Brain microvascular endothelial cell (primary cell): ENCODE results near the gene AURKA.

ENCODE experiments used
- DNase-seq: peaks from one replicate; pipeline ENCODE4 v3.0.0-alpha.2; 2020
- H3K27ac ChIP-seq: fragments of 250-450 bp; sonication (Bioruptor Pico); 2 replicates; pipeline ENCODE4 v1.5.1; 2020; ENCODE audit warnings: mild to moderate bottlenecking, moderate library complexity
- H3K27me3 ChIP-seq: fragments of 250-450 bp; sonication (Bioruptor Pico); replicated peaks from 2 replicates; pipeline ENCODE4 v1.5.1; 2020; ENCODE audit warnings: mild to moderate bottlenecking
- H3K36me3 ChIP-seq: fragments of 250-450 bp; sonication (Bioruptor Pico); replicated peaks from 2 replicates; pipeline ENCODE4 v1.5.1; 2020; ENCODE audit warnings: mild to moderate bottlenecking
- H3K4me3 ChIP-seq: 2 replicates; pipeline ENCODE4 v1.5.1; 2011; ENCODE audit warnings: low read depth, mild to moderate bottlenecking, control low read depth, low read length, moderate library complexity
- CTCF ChIP-seq: IDR thresholded peaks from 2 replicates; pipeline ENCODE4 v1.5.1; 2011; ENCODE audit warnings: low read depth, mild to moderate bottlenecking, moderate library complexity, low read length, control low read depth, inconsistent platforms; ENCODE audit errors: missing control alignments
- in situ Hi-C: cut with HindIII; loops from 2 replicates; pipeline ENCODE4 v1.10.0; 2017; ENCODE audit warnings: low sequenced_read_pairs, low pct_ligation_motif_present

The AURKA gene

GRCh38 chr20:56353356-56353755 lies 38.7 kb downstream of the AURKA start:
- Histone ChIP-seq H3K36me3 (no peaks in the 10 kb centered on the region), H3K27ac (no peak overlapping the region), H3K4me3 (no peak overlapping the region), H3K27me3 (no peaks in the 10 kb centered on the region)
- TF ChIP-seq CTCF = no peak
- no peak for DNase-seq
- in situ Hi-C loops = no loop called here

GRCh38 chr20:56352345-56353055 lies 39.5 kb downstream of the AURKA start:
- Histone ChIP-seq H3K4me3 (no peak overlapping the region), H3K36me3 (no peaks in the 10 kb centered on the region), H3K27me3 (peaks cover 6% of the 10 kb centered on the region), H3K27ac (no peak overlapping the region)
- no peak for TF ChIP-seq CTCF
- no peak for DNase-seq
- in situ Hi-C loops = no loop called here

GRCh38 chr20:56350842-56351241 lies 41.2 kb downstream of the AURKA start:
- no peak for TF ChIP-seq CTCF
- Histone ChIP-seq H3K4me3 (no peak overlapping the region), H3K36me3 (no peaks in the 10 kb centered on the region), H3K27ac (no peak overlapping the region), H3K27me3 (peaks cover 6% of the 10 kb centered on the region)
- no peak for DNase-seq
- in situ Hi-C loops = no loop called here

- TF ChIP-seq CTCF = no peak
- no peaks in the 10 kb centered on the region for H3K36me3 ChIP-seq
Observed at GRCh38 chr20:56348746-56349145, 43.3 kb downstream of the AURKA start.

GRCh38 chr20:56348305-56348693 lies 43.7 kb downstream of the AURKA start:
- no peak for TF ChIP-seq CTCF
- Histone ChIP-seq H3K4me3 (no peak overlapping the region), H3K27me3 (peaks cover 14% of the 10 kb centered on the region), H3K36me3 (no peaks in the 10 kb centered on the region), H3K27ac (no peak overlapping the region)
- in situ Hi-C loops = no loop called here
- DNase-seq = no peak

More at GRCh38 chr20:56348746-56349145, 43.3 kb downstream of the AURKA start:
- Histone ChIP-seq H3K27ac (no peak overlapping the region), H3K4me3 (no peak overlapping the region), H3K27me3 (peaks cover 10% of the 10 kb centered on the region)
- no peak for DNase-seq
- in situ Hi-C loops = no loop called here

GRCh38 chr20:56347628-56348304 lies 44.2 kb downstream of the AURKA start:
- Histone ChIP-seq H3K4me3 (no peak overlapping the region), H3K27ac (no peak overlapping the region), H3K27me3 (peaks cover 16% of the 10 kb centered on the region), H3K36me3 (no peaks in the 10 kb centered on the region)
- no peak for DNase-seq
- in situ Hi-C loops = no loop called here
- no peak for TF ChIP-seq CTCF
